Vagina (tissue), 2 donors: ENCODE measurements around the gene TLE3. TPM values are rescaled to one million over a fixed set of nuclear protein-coding genes. Genes with fewer than 3 reads are reported as not detected.

Experiments used
- DNase-seq, 2 donors: peaks; one replicate each; pipeline ENCODE4 v3.0.0-alpha.2; 2017; ENCODE audit errors: extremely low spot score in 2 of 2
- H3K27ac ChIP-seq: fragments of 200-600 bp; sonication (generic); one replicate; pipeline ENCODE4 v1.5.1; 2019
- H3K27me3 ChIP-seq: fragments of 200-600 bp; sonication (generic); one replicate; pipeline ENCODE4 v1.5.1; 2019
- H3K36me3 ChIP-seq, 2 donors: fragments of 200-600 bp; sonication (generic); one replicate each; pipeline ENCODE4 v1.5.1; 2017 to 2019
- H3K4me1 ChIP-seq: fragments of 200-600 bp; sonication (generic); one replicate; pipeline ENCODE4 v1.5.1; 2019
- H3K4me3 ChIP-seq, 2 donors: fragments of 200-600 bp; sonication (generic); 1 replicate in 1 of 2; 2 replicates in 1 of 2; pipeline ENCODE4 v1.5.1; 2016 to 2019
- H3K9me3 ChIP-seq: fragments of 200-600 bp; sonication (generic); one replicate; pipeline ENCODE4 v1.5.1; 2019
- CTCF ChIP-seq, 3 experiments: fragments of 450-650 bp in 2 of 3; fragments of 200-600 bp in 1 of 3; sonication (generic) in 1 of 3; IDR thresholded peaks; one replicate each; pipeline ENCODE4 v1.5.1; 2017 to 2019; ENCODE audit warnings: antibody characterized with exemption in 3 of 3, mild to moderate bottlenecking in 2 of 3, moderate library complexity in 2 of 3
- POLR2A ChIP-seq, 2 donors: fragments of 450-650 bp; IDR thresholded peaks; one replicate each; pipeline ENCODE4 v1.6.1; 2017; ENCODE audit warnings: antibody characterized with exemption in 2 of 2, mild to moderate bottlenecking in 2 of 2, moderate library complexity in 2 of 2
- POLR2AphosphoS5 ChIP-seq, 2 donors: sonication (generic); formaldehyde crosslinking; IDR thresholded peaks; one replicate each; pipeline ENCODE4 v1.9.0; 2017; ENCODE audit warnings: antibody characterized with exemption in 2 of 2, mild to moderate bottlenecking in 2 of 2, low read depth in 1 of 2; ENCODE audit not compliant: insufficient read depth in 1 of 2
- intact Hi-C: fragments of 100-400 bp; cut with DNase I; formaldehyde crosslinking; loops from one replicate; pipeline ENCODE4 v1.15.1; 2023
- total RNA-seq: library from RNA; depleted of rRNA; stranded (reverse); fragments of >200 nt; gene quantifications from one replicate; pipeline ENCODE4 v1.2.3, GENCODE V29; 2016

Gene TLE3
- total RNA-seq, 1 donor from 2014 or later: 64.6 TPM

DNA sequence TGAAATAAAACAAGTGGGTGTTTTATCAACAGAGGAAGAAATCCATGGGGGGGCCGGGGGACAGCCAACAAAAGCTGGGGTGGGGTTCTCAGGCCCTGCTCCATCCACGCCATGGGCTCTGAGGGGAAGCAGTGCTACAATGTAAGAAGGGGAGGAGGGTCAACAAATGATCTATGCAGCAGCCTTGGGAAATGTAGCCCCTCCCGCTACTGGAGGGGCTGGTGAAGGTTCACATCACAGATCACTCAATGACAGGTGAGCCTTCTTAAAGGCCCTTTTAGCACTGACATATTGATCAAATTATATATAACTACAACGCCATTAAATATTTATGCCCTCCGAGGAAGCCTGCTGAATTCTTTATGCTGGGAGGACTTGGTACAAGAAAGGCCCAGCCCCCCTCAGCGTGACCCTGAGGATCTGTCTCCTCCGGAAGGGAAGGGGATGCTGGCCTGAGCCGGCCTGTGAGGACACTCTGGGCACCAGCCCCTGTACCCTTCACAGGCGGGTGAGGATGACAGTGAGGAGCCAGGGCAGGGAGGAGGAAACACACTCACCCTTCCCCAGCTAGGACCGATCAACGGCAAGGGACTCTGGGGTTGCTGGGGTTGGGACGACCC, 15.3 kb downstream of the TLE3 start:
- TF ChIP-seq POLR2AphosphoS5 (IDR thresholded peaks at IDR 0.05; ENCODE audit: insufficient read depth in 1 of 2, low read depth in 1 of 2): no peak
- no peak for TF ChIP-seq CTCF (IDR thresholded peaks at IDR 0.05)
- no peak for TF ChIP-seq POLR2A (IDR thresholded peaks at IDR 0.05)
- intact Hi-C loops: no loop called here
- Histone ChIP-seq H3K4me3 (no peak overlapping the region), H3K27ac (no peak overlapping the region), H3K36me3 (peaks cover 0 to 49% of the 10 kb centered on the region in 2 donors), H3K4me1 (peaks cover 41% of the 10 kb centered on the region), H3K9me3 (no peaks in the 10 kb centered on the region), H3K27me3 (no peaks in the 10 kb centered on the region)
- no peak for DNase-seq

- DNase-seq: no peak
- H3K4me1 ChIP-seq: peaks cover 46% of the 10 kb centered on the region
- no peak overlapping the region for H3K4me3 ChIP-seq
- intact Hi-C loops: no loop called here
- H3K36me3 ChIP-seq: peaks cover 0 to 43% of the 10 kb centered on the region in 2 donors
- H3K9me3 ChIP-seq: no peaks in the 10 kb centered on the region
- no peak overlapping the region for H3K27ac ChIP-seq
- H3K27me3 ChIP-seq: no peaks in the 10 kb centered on the region
- no peak for TF ChIP-seq CTCF (IDR thresholded peaks at IDR 0.05)
- no peak for TF ChIP-seq POLR2AphosphoS5 (IDR thresholded peaks at IDR 0.05; ENCODE audit: insufficient read depth in 1 of 2, low read depth in 1 of 2)
- no peak for TF ChIP-seq POLR2A (IDR thresholded peaks at IDR 0.05)
Measured at GRCh38 chr15:70081612-70082011, 16.1 kb downstream of the TLE3 start.

- H3K36me3 ChIP-seq: peaks cover 0 to 38% of the 10 kb centered on the region in 2 donors
Measured at GRCh38 chr15:70080347-70080746, 17.4 kb downstream of the TLE3 start.

DNA sequence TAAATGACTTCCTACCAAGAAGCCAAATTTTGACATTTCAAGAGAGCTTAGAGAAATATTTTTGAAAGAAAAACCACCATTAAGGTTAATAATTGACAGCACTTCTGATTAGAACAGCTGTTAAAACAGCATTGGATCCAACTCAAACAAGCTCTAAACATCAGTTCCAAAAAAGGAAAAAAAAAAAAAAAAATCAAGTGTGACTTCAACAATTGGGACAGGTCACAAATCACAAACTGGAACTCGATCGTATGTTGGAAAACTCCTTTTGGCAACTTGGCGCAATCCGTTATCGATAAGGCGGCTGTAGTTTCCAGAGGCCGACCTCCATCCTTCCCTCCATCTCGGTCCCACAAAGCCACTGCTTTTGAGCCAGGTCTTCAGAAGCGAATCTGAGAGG, 17.8 kb downstream of the TLE3 start:
- no peaks in the 10 kb centered on the region for H3K9me3 ChIP-seq
- no peak overlapping the region for H3K4me3 ChIP-seq
- no peak for DNase-seq
- TF ChIP-seq CTCF (IDR thresholded peaks at IDR 0.05) (no peak), POLR2A (IDR thresholded peaks at IDR 0.05) (no peak), POLR2AphosphoS5 (IDR thresholded peaks at IDR 0.05; ENCODE audit: insufficient read depth in 1 of 2, low read depth in 1 of 2) (no peak)
- intact Hi-C loops: no loop called here
- H3K4me1 ChIP-seq: peaks cover 46% of the 10 kb centered on the region
- peaks cover 0 to 40% of the 10 kb centered on the region in 2 donors for H3K36me3 ChIP-seq
- no peak overlapping the region for H3K27ac ChIP-seq
- H3K27me3 ChIP-seq: no peaks in the 10 kb centered on the region

More at GRCh38 chr15:70080347-70080746, 17.4 kb downstream of the TLE3 start:
- no peak for TF ChIP-seq CTCF (IDR thresholded peaks at IDR 0.05)
- no peak for TF ChIP-seq POLR2A (IDR thresholded peaks at IDR 0.05)
- no peak for TF ChIP-seq POLR2AphosphoS5 (IDR thresholded peaks at IDR 0.05; ENCODE audit: insufficient read depth in 1 of 2, low read depth in 1 of 2)
- Histone ChIP-seq H3K27me3 (no peaks in the 10 kb centered on the region), H3K9me3 (no peaks in the 10 kb centered on the region), H3K4me3 (no peak overlapping the region), H3K27ac (no peak overlapping the region), H3K4me1 (peaks cover 46% of the 10 kb centered on the region)
- DNase-seq: no peak
- intact Hi-C loops: no loop called here

DNA sequence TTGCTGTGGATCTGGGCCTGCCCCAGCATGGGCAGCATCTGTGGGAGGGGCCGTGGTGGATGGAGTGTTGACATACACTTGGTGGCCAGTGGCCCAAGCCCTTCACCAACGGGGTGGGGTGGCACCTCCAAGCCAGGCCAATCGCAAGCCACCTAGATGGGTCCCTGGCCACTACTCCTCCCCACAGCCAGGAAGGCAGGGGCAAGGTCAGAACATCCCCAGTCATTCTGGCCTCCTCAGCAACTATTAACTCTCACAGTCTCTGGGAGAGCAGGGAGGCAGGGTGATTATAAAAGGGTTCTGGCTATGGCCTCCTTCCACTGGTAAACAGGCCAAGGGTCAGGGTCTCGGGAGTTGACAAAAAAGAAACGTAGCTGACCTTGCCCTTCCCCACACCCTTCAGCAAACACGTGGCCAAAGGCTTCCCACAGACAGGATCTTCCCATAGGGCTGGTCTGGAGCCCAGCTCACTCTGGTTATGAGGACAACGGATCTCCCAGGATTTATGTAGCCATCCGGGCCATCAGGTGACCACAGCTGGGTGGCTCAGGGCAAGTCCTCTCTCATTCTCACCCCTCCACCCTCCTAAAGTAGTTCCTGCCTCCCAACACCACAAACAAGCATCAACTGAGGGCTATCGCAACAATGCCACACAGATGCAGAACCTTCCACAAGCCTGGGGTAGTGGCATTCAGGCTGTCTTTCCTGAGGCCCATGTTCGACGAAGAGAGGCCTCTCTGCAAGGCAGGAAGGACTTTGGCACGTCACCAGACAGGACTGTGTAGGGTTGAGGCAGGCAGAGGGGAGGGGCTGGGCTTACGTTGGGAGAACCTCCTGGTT, 18.9 kb downstream of the TLE3 start:
- Histone ChIP-seq H3K9me3 (no peaks in the 10 kb centered on the region), H3K27me3 (no peaks in the 10 kb centered on the region), H3K27ac (no peak overlapping the region), H3K4me1 (peaks cover 46% of the 10 kb centered on the region), H3K4me3 (no peak overlapping the region), H3K36me3 (peaks cover 0 to 50% of the 10 kb centered on the region in 2 donors)
- TF ChIP-seq POLR2A (IDR thresholded peaks at IDR 0.05) (no peak), POLR2AphosphoS5 (IDR thresholded peaks at IDR 0.05; ENCODE audit: insufficient read depth in 1 of 2, low read depth in 1 of 2) (no peak), CTCF (IDR thresholded peaks at IDR 0.05) (no peak)
- DNase-seq: no peak
- intact Hi-C loops: no loop called here
